Fibroblast of lung (primary cell): ENCODE measurements around the gene GAA. TPM values are rescaled to one million over a fixed set of nuclear protein-coding genes. Genes with fewer than 3 reads are reported as not detected.

Experiments
- DNase-seq, 2 donors: peaks; one replicate each; pipeline versions ENCODE4 v3.0.0 to v3.0.0-alpha.2; 2010; ENCODE audit warnings: low read depth in 2 of 2
- H2AFZ ChIP-seq: 2 replicates; pipeline ENCODE4 v1.5.1; 2012; ENCODE audit warnings: low read length, control low read depth, inconsistent platforms
- H3K27ac ChIP-seq: 2 replicates; pipeline ENCODE4 v1.5.1; 2011; ENCODE audit warnings: low read length, control low read depth; ENCODE audit not compliant: insufficient read depth
- H3K27me3 ChIP-seq: 2 replicates; pipeline ENCODE4 v1.5.1; 2011; ENCODE audit warnings: mild to moderate bottlenecking, low read length; ENCODE audit not compliant: control insufficient read depth, insufficient read depth
- H3K36me3 ChIP-seq: 2 replicates; pipeline ENCODE4 v1.5.1; 2011; ENCODE audit warnings: low read length; ENCODE audit not compliant: control insufficient read depth, insufficient read depth
- H3K4me1 ChIP-seq: 2 replicates; pipeline ENCODE4 v1.5.1; 2011; ENCODE audit warnings: low read length; ENCODE audit not compliant: control insufficient read depth, insufficient read depth; ENCODE audit errors: extremely low read depth
- H3K4me2 ChIP-seq: 2 replicates; pipeline ENCODE4 v1.5.1; 2011; ENCODE audit warnings: low read length, control low read depth; ENCODE audit not compliant: insufficient read depth; ENCODE audit errors: extremely low read depth
- H3K4me3 ChIP-seq, 4 experiments: fragments of 200-600 bp in 1 of 4; sonication (generic) in 1 of 4; replicated peaks in 1 of 4; 2 replicates each; pipeline ENCODE4 v1.5.1; 2011 to 2016; ENCODE audit warnings: low read length in 4 of 4, low read depth in 3 of 4, mild to moderate bottlenecking in 3 of 4, control low read depth in 2 of 4, inconsistent platforms in 1 of 4, mixed read lengths in 1 of 4; ENCODE audit not compliant: insufficient read depth in 1 of 4; ENCODE audit errors: control extremely low read depth in 1 of 4
- H3K79me2 ChIP-seq: 2 replicates; pipeline ENCODE4 v1.5.1; 2012; ENCODE audit warnings: mild to moderate bottlenecking, low read length, inconsistent platforms; ENCODE audit not compliant: control insufficient read depth, insufficient read depth
- H3K9ac ChIP-seq: 2 replicates; pipeline ENCODE4 v1.5.1; 2011; ENCODE audit warnings: mild to moderate bottlenecking, low read length, control low read depth; ENCODE audit not compliant: insufficient read depth
- H3K9me3 ChIP-seq: 2 replicates; pipeline ENCODE4 v1.5.1; 2012; ENCODE audit warnings: low read depth, low read length; ENCODE audit not compliant: control insufficient read depth, insufficient read depth
- H4K20me1 ChIP-seq: 2 replicates; pipeline ENCODE4 v1.5.1; 2011; ENCODE audit warnings: low read length; ENCODE audit not compliant: control insufficient read depth, insufficient read depth; ENCODE audit errors: extremely low read depth
- EZH2 ChIP-seq: IDR thresholded peaks from 2 replicates; pipeline ENCODE4 v1.5.1; 2012; ENCODE audit warnings: low read length, control low read depth, mild to moderate bottlenecking; ENCODE audit errors: missing control alignments
- polyA plus RNA-seq, 2 donors: library from polyadenylated mRNA; depleted of rRNA in 1 of 2; stranded (reverse) in 1 of 2; unstranded in 1 of 2; fragments of >200 nt; gene quantifications; 2 replicates each; pipeline ENCODE4 v1.2.1, GENCODE V29; 2011 to 2012; ENCODE audit warnings: missing spikeins in 1 of 2
- total RNA-seq: library from RNA; depleted of rRNA; stranded (reverse); fragments of >200 nt; gene quantifications from 2 replicates; pipeline ENCODE4 v1.2.1, GENCODE V29; 2014
- TF ChIP-seq, protein P1 (sequence below), 2 donors: IDR thresholded peaks in 1 of 2; conservative IDR thresholded peaks in 1 of 2; 1 replicate in 1 of 2; 2 replicates in 1 of 2; pipeline ENCODE4 v1.5.1; 2011 to 2012; ENCODE audit warnings: low read length in 2 of 2, control low read depth in 1 of 2, inconsistent platforms in 1 of 2, low read depth in 1 of 2, mild to moderate bottlenecking in 1 of 2

Gene GAA
- total and polyA plus RNA-seq, 2 donors (not counting 1 experiment from before 2014, with no cell fraction given): 6.4 to 25.6 TPM

DNA sequence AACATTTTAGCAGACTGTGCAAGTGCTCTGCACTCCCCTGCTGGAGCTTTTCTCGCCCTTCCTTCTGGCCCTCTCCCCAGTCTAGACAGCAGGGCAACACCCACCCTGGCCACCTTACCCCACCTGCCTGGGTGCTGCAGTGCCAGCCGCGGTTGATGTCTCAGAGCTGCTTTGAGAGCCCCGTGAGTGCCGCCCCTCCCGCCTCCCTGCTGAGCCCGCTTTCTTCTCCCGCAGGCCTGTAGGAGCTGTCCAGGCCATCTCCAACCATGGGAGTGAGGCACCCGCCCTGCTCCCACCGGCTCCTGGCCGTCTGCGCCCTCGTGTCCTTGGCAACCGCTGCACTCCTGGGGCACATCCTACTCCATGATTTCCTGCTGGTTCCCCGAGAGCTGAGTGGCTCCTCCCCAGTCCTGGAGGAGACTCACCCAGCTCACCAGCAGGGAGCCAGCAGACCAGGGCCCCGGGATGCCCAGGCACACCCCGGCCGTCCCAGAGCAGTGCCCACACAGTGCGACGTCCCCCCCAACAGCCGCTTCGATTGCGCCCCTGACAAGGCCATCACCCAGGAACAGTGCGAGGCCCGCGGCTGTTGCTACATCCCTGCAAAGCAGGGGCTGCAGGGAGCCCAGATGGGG lies 3.1 kb downstream of the GAA start:
- peak in 1 of 2 donors; percentile 46 for DNase-seq
- no peak overlapping the region for H2AFZ ChIP-seq
- no peaks in the 10 kb centered on the region for H3K9me3 ChIP-seq
- no peak overlapping the region for H3K4me2 ChIP-seq
- H3K27ac ChIP-seq: no peak overlapping the region
- H3K9ac ChIP-seq: no peak overlapping the region
- H4K20me1 ChIP-seq: no peaks in the 10 kb centered on the region
- H3K79me2 ChIP-seq: peaks cover 2% of the 10 kb centered on the region
- TF ChIP-seq, protein P1, sequence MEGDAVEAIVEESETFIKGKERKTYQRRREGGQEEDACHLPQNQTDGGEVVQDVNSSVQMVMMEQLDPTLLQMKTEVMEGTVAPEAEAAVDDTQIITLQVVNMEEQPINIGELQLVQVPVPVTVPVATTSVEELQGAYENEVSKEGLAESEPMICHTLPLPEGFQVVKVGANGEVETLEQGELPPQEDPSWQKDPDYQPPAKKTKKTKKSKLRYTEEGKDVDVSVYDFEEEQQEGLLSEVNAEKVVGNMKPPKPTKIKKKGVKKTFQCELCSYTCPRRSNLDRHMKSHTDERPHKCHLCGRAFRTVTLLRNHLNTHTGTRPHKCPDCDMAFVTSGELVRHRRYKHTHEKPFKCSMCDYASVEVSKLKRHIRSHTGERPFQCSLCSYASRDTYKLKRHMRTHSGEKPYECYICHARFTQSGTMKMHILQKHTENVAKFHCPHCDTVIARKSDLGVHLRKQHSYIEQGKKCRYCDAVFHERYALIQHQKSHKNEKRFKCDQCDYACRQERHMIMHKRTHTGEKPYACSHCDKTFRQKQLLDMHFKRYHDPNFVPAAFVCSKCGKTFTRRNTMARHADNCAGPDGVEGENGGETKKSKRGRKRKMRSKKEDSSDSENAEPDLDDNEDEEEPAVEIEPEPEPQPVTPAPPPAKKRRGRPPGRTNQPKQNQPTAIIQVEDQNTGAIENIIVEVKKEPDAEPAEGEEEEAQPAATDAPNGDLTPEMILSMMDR (conservative IDR thresholded peaks at IDR 0.05 in 1 of 2, IDR thresholded peaks at IDR 0.05 in 1 of 2; ENCODE audit: low read depth in 1 of 2, low read length in 2 of 2): no peak
- no peak for TF ChIP-seq EZH2
- H3K4me1 ChIP-seq: no peaks in the 10 kb centered on the region
- H3K4me3 ChIP-seq: no peak overlapping the region
- no peaks in the 10 kb centered on the region for H3K27me3 ChIP-seq
- H3K36me3 ChIP-seq: no peaks in the 10 kb centered on the region

DNA sequence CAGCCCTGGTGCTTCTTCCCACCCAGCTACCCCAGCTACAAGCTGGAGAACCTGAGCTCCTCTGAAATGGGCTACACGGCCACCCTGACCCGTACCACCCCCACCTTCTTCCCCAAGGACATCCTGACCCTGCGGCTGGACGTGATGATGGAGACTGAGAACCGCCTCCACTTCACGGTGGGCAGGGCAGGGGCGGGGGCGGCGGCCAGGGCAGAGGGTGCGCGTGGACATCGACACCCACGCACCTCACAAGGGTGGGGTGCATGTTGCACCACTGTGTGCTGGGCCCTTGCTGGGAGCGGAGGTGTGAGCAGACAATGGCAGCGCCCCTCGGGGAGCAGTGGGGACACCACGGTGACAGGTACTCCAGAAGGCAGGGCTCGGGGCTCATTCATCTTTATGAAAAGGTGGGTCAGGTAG lies 3.6 kb downstream of the GAA start:
- H3K36me3 ChIP-seq: no peaks in the 10 kb centered on the region
- no peak for DNase-seq
- H3K4me1 ChIP-seq: no peaks in the 10 kb centered on the region
- no peaks in the 10 kb centered on the region for H4K20me1 ChIP-seq
- no peak overlapping the region for H2AFZ ChIP-seq
- no peaks in the 10 kb centered on the region for H3K9me3 ChIP-seq
- H3K79me2 ChIP-seq: peaks cover 2% of the 10 kb centered on the region
- no peak overlapping the region for H3K4me2 ChIP-seq
- TF ChIP-seq, protein P1 (conservative IDR thresholded peaks at IDR 0.05 in 1 of 2, IDR thresholded peaks at IDR 0.05 in 1 of 2; ENCODE audit: low read depth in 1 of 2, low read length in 2 of 2): no peak
- no peak for TF ChIP-seq EZH2
- H3K9ac ChIP-seq: no peak overlapping the region
- no peaks in the 10 kb centered on the region for H3K27me3 ChIP-seq
- H3K27ac ChIP-seq: no peak overlapping the region
- no peak overlapping the region for H3K4me3 ChIP-seq

DNA sequence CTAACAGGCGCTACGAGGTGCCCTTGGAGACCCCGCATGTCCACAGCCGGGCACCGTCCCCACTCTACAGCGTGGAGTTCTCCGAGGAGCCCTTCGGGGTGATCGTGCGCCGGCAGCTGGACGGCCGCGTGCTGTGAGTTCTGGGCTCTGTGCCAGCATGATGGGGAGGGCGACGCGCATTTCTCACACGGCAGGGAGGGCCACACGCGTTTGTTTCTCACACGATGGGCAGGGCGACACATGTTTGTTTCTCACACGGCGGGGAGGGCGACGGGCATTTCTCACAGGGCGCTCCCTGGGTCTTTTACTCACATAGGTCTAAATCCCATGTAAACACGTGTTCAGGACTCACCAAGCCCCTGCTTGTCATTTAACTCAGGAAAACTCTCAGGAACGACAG lies 4.4 kb downstream of the GAA start:
- Histone ChIP-seq H3K4me3 (no peak overlapping the region), H3K27me3 (no peaks in the 10 kb centered on the region), H3K4me2 (no peak overlapping the region), H3K9me3 (no peaks in the 10 kb centered on the region), H3K9ac (no peak overlapping the region), H4K20me1 (no peaks in the 10 kb centered on the region), H3K27ac (no peak overlapping the region), H3K4me1 (no peaks in the 10 kb centered on the region), H2AFZ (no peak overlapping the region), H3K79me2 (peaks cover 2% of the 10 kb centered on the region), H3K36me3 (no peaks in the 10 kb centered on the region)
- DNase-seq: peak in 1 of 2 donors; percentile 52
- TF ChIP-seq EZH2: no peak
- TF ChIP-seq, protein P1 (conservative IDR thresholded peaks at IDR 0.05 in 1 of 2, IDR thresholded peaks at IDR 0.05 in 1 of 2; ENCODE audit: low read depth in 1 of 2, low read length in 2 of 2): no peak
